Memory B cell (primary cell): ENCODE data around the gene CHST9.

Source experiments
- ATAC-seq: fragments of 150-1000 bp; cut with Tn5 transposase; 2 replicates; pipeline ENCODE4 v1.10.0; 2021; ENCODE audit warnings: low read depth, mild to moderate bottlenecking, moderate library complexity
- DNase-seq, 2 donors: peaks; one replicate each; pipeline ENCODE4 v3.0.0; 2022; ENCODE audit warnings: low spot score in 2 of 2
- H3K27ac Mint-ChIP-seq: one replicate; pipeline ENCODE4 v1.8.0; 2022; ENCODE audit warnings: mild to moderate bottlenecking, moderate library complexity, mixed read lengths
- H3K27me3 Mint-ChIP-seq: one replicate; pipeline ENCODE4 v1.8.0; 2022; ENCODE audit warnings: mixed read lengths
- H3K36me3 Mint-ChIP-seq: one replicate; pipeline ENCODE4 v1.8.0; 2022; ENCODE audit warnings: mild to moderate bottlenecking, mixed read lengths
- H3K4me1 Mint-ChIP-seq: one replicate; pipeline ENCODE4 v1.8.0; 2022; ENCODE audit warnings: mixed read lengths
- H3K4me3 Mint-ChIP-seq: one replicate; pipeline ENCODE4 v1.8.0; 2022; ENCODE audit warnings: mild to moderate bottlenecking, moderate library complexity, mixed read lengths
- H3K9me3 Mint-ChIP-seq: one replicate; pipeline ENCODE4 v1.8.0; 2022; ENCODE audit warnings: mixed read lengths

CHST9 gene

DNA sequence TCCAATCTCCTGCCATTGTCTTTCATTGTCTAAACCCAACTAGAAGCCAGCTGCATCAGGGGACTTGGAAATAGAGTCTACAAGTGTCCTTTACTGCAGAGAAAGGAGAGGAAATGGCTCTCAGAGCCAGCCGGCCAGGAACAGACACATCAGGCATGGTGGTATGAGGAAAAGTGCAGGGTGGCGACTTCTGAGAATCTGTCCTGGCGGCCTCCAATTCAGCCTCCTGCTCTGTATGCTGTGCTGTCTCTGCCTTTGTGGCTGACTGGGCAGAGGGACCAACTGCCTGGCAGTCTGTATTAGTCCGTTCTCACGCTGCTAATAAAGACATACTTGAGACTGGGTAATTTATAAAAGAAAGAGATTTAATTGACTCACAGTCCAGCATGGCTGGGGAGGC lies 282.8 kb downstream of the CHST9 start:
- H3K9me3 Mint-ChIP-seq = peaks cover 9% of the 10 kb centered on the region
- no peaks in the 10 kb centered on the region for H3K36me3 Mint-ChIP-seq
- H3K27me3 Mint-ChIP-seq = peaks cover 2% of the 10 kb centered on the region
- ATAC-seq (no peak), DNase-seq (no peak)
- H3K27ac Mint-ChIP-seq = no peak overlapping the region
- H3K4me1 Mint-ChIP-seq = no peaks in the 10 kb centered on the region
- H3K4me3 Mint-ChIP-seq = no peak overlapping the region

DNA sequence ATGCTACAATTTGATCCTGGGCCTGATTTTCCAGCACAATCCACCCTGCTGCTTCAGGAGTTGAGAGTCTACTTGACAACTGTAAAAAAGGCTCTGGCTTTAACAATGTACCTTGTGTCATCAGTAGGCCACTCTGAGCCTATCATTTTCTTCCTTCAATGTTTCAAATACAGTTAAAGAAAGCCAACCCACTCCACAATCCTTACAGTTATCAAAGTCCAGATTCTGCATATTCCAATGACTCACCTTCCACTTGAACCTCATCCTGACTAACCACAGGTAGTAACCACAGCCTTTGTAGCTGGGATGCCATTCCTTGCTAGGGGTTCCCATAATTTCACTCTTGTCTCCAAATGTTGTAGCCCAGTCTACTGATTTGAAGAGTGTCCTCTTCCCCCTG lies 284.1 kb downstream of the CHST9 start:
- H3K36me3 Mint-ChIP-seq = no peaks in the 10 kb centered on the region
- H3K9me3 Mint-ChIP-seq = peaks cover 5% of the 10 kb centered on the region
- no peak overlapping the region for H3K4me3 Mint-ChIP-seq
- no peak overlapping the region for H3K27ac Mint-ChIP-seq
- no peaks in the 10 kb centered on the region for H3K4me1 Mint-ChIP-seq
- ATAC-seq (no peak), DNase-seq (no peak)
- H3K27me3 Mint-ChIP-seq = no peaks in the 10 kb centered on the region

DNA sequence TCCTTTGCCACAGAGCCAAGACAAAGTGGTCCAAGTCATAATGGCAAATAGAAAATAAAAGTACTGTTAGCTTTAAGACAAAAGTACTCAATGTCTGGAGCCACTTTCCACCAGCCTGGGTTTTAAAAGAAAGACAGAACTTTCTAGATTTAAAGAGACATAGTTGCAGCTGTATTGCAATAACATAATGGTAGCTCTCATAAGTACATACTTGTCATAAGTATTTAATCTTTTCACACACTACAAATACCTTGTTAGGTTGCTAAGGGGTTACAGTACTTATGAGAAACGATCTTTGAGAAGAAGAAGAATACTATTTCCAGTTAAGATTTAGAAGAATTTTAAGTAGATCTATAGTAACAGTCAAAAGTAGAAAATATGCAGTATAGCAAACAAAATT lies 290.7 kb downstream of the CHST9 start:
- no peak for ATAC-seq

DNA sequence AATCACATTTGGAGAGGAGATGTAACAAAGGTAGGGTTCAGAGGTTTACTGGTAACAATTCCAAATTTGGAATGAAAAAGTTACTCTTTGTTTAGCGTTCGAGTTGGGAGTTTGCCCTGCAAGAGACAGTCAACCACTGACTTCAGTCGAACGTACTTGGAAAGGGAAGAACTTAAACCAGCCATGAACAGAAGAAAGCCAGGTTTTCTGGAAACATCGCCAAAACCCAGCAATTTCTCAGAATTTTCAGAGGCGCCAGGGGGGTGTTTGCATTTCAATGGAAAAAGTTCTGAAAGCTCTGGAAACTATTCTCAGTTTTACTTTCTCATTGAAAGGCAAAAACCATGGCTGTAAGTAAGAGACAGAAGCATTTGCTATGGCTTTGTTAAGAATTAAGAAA lies 291.1 kb downstream of the CHST9 start:
- no peak for ATAC-seq
- H3K36me3 Mint-ChIP-seq = no peaks in the 10 kb centered on the region
- no peaks in the 10 kb centered on the region for H3K4me1 Mint-ChIP-seq
- H3K27ac Mint-ChIP-seq = no peak overlapping the region
- H3K27me3 Mint-ChIP-seq = no peaks in the 10 kb centered on the region
- peaks cover 2% of the 10 kb centered on the region for H3K9me3 Mint-ChIP-seq
- H3K4me3 Mint-ChIP-seq = no peak overlapping the region
- DNase-seq = no peak

More for the DNA sequence above, 290.7 kb downstream of the CHST9 start:
- Mint-ChIP-seq H3K9me3 (peaks cover 2% of the 10 kb centered on the region), H3K4me1 (no peaks in the 10 kb centered on the region), H3K27ac (no peak overlapping the region), H3K4me3 (no peak overlapping the region), H3K36me3 (no peaks in the 10 kb centered on the region), H3K27me3 (no peaks in the 10 kb centered on the region)
- DNase-seq = no peak

DNA sequence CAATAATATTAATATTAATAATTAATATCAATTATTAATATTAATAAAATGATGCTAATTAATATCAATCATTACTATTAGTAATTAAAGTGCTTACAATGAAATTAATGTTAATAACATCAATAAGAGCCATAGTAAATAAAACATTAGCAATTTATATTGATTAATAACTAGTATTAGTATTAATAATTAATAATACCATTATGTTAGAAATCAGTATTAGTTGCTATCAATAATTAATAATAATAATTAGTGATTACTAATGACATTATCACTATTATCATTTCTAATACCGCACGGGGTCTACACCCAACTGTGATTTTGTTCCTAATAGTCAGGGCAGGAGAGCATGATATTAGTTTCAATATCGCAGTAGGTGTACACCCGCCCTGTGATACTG lies 296.8 kb downstream of the CHST9 start:
- DNase-seq (no peak), ATAC-seq (no peak)
- Mint-ChIP-seq H3K27ac (no peak overlapping the region), H3K4me3 (no peak overlapping the region), H3K4me1 (no peaks in the 10 kb centered on the region), H3K9me3 (no peaks in the 10 kb centered on the region), H3K27me3 (no peaks in the 10 kb centered on the region), H3K36me3 (no peaks in the 10 kb centered on the region)

DNA sequence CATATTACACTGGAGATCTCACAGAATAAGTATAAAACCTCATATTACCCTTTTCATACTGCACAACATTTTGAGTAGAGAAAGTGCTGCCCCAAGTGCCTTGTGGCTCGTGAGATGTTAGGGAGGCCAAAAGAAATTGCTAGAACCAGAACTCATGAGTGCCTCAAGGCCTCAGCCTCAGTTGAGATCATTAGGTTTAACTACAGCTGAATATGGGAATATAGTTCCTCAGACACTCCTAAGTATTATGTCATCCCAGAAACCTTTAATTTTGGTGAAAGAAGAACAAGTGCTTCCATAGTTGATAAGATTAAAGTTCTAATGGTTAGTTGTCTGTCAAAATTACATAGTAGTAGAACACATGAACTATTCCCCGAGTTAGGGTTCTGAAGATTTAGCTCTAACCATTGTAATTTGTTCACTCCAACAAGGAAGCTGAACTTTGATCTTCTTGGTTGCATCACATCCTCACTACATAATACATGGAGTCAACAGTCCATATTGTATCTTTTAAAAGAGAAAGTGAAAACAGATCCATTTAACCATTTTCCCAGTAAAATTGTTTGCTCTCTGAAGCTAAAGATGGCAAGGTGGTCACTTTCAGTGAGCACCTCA lies 310.0 kb downstream of the CHST9 start:
- no peak for ATAC-seq
- DNase-seq = no peak
- H3K9me3 Mint-ChIP-seq = peaks cover 2% of the 10 kb centered on the region
- H3K27ac Mint-ChIP-seq = no peak overlapping the region
- H3K4me1 Mint-ChIP-seq = no peaks in the 10 kb centered on the region
- no peaks in the 10 kb centered on the region for H3K36me3 Mint-ChIP-seq
- H3K4me3 Mint-ChIP-seq = no peak overlapping the region
- no peaks in the 10 kb centered on the region for H3K27me3 Mint-ChIP-seq

DNA sequence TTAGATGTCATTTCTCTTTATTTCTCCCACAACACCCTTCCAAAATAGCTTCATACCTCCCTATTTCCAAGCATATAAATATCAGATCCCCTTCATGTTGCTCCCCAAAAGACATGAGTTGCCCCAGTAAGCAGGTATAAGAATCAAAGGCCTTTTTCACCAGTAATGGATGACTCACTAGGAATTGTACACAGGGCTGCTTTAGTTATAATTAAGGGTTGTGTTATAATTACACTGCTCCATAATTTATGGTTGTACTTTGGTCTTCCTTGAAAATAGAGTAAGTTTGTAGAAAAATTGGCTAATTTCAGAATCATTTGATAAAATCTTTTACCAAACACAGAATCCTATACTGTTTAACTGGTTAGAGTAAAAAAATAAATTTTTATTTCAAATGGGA lies 310.8 kb downstream of the CHST9 start:
- H3K27me3 Mint-ChIP-seq = no peaks in the 10 kb centered on the region
- H3K27ac Mint-ChIP-seq = no peak overlapping the region
- ATAC-seq (no peak), DNase-seq (no peak)
- no peak overlapping the region for H3K4me3 Mint-ChIP-seq
- peaks cover 2% of the 10 kb centered on the region for H3K9me3 Mint-ChIP-seq
- no peaks in the 10 kb centered on the region for H3K36me3 Mint-ChIP-seq
- no peaks in the 10 kb centered on the region for H3K4me1 Mint-ChIP-seq

DNA sequence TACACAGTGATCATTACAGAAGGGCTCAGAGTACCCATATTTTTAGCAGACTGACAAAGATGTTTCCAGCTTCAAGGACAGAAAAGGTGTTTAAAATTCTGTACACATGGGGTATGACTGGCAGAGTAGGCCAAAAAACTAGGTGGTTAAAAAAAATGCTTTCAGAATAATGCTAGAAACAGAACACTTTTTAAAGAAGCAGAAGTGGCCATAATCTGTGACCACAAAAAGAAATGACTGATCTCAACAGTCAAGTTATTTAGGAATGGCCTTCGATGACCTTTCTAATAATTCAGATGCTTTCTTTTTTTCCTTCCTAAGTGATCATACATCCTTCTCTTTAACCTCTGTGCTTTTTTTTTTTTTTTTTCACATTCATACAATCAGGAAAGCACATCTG lies 315.5 kb downstream of the CHST9 start:
- H3K4me3 Mint-ChIP-seq = no peak overlapping the region
- no peaks in the 10 kb centered on the region for H3K4me1 Mint-ChIP-seq
- no peaks in the 10 kb centered on the region for H3K9me3 Mint-ChIP-seq
- ATAC-seq = no peak
- H3K27ac Mint-ChIP-seq = no peak overlapping the region
- no peak for DNase-seq
- H3K36me3 Mint-ChIP-seq = no peaks in the 10 kb centered on the region
- H3K27me3 Mint-ChIP-seq = no peaks in the 10 kb centered on the region

DNA sequence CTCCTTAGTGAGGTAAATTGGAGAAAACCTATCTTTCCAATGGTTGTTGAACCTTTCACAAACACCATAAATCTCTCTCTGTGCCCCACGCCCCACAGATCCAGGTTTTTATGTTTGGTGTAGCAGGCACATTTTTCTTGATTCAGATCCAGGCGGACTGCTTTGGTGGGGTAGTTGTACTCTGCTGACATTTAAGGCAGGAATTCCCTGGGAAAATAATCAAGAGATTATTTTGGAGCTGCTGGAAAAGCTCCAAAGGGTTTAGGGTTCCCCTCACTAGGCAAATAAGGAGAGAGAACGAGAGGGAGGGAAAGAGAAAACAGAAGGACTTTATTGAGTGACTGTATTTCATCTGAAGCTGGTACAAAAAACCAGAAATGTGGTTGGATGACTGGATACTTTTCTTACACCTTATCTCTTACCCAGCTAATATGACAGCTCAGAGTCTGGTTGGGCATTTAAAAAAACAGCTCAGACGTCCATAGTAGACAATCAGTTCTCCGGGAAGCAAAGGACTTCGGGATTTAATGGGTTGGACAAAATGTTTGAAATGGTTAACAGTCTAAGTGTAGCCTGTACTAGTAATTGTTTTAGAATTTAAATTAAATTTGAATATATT lies 316.0 kb downstream of the CHST9 start:
- DNase-seq (no peak), ATAC-seq (no peak)
- Mint-ChIP-seq H3K27ac (no peak overlapping the region), H3K4me3 (no peak overlapping the region), H3K9me3 (no peaks in the 10 kb centered on the region), H3K4me1 (no peaks in the 10 kb centered on the region), H3K27me3 (no peaks in the 10 kb centered on the region), H3K36me3 (no peaks in the 10 kb centered on the region)

DNA sequence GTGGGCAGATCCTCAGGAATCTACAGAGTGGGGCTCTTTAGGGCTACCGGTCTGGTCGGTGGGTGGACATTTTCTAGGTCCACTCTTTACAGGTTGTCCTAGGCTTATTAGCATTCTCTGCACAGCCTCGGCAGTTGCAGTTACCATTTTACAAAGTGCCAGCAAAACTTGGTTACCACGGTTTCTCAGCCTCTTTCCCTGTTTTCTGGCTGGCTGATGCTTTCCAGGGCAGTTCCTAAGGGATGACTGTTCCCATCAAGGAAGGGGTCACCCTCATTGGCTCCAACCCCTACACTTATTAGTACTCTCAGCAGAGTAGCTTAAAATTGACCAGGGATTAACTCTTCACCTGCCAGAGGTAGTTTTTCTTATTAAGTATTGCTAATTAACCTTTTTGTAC lies 317.6 kb downstream of the CHST9 start:
- no peak for ATAC-seq

DNA sequence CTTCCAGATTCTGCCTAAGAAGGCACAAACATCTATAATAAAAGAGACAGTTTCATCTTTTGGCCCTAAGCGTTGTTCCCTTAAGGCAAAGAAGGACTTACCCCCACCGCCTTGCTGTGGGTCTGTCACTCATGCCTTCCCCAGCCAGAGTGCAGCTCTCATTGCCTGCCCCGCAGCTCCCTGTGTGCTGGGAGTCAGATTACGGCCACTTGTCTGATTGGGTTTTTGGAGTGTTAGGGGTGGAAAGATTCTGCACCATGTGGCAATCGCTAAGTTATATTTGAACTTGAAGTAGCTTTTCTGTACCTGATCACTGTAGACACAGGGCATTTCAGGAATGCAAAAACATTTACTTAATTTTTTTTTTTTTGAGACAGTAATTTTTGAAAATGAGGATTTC lies 319.6 kb downstream of the CHST9 start, which contains the start of gene AQP4:
Gene AQP4, minus strand, starts transcription at position 151 of the 400 bp plus-strand sequence. Its CDS starts 18 bp downstream, at position 133.
- Mint-ChIP-seq H3K9me3 (no peaks in the 10 kb centered on the region), H3K4me3 (no peak within 1 kb of the TSS), H3K4me1 (no peaks in the 10 kb centered on the region), H3K27me3 (peaks cover 4% of the 10 kb centered on the region), H3K36me3 (no peaks in the 10 kb centered on the region), H3K27ac (no peak within 1 kb of the TSS)
- ATAC-seq = no peak
- DNase-seq = no peak

More for the DNA sequence above, 317.6 kb downstream of the CHST9 start:
- Mint-ChIP-seq H3K27ac (no peak overlapping the region), H3K9me3 (no peaks in the 10 kb centered on the region), H3K36me3 (no peaks in the 10 kb centered on the region), H3K4me3 (no peak overlapping the region), H3K4me1 (no peaks in the 10 kb centered on the region), H3K27me3 (peaks cover 4% of the 10 kb centered on the region)
- no peak for DNase-seq

DNA sequence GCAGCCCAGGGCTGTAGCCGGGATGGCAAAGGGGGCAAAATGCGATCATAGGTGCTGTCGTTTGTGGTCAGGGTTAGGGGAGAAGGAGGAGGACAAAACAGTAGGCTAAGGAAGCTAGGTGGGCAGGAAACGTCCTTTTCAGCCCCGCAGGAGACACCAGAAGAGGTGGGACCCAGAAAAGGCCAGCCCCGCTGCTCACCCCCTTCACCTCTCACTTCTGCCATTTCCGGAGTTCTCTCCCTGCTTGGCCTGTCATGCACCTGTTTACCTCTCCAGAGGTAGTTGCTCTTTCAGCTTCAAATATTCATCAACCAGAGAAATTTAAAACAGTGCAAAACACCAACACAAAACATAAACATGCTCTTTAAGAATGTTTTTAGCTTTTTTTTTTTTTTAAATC lies 320.4 kb downstream of the CHST9 start:
- Mint-ChIP-seq H3K4me3 (no peak overlapping the region), H3K4me1 (no peaks in the 10 kb centered on the region), H3K27me3 (peaks cover 4% of the 10 kb centered on the region), H3K27ac (no peak overlapping the region), H3K9me3 (no peaks in the 10 kb centered on the region), H3K36me3 (no peaks in the 10 kb centered on the region)
- DNase-seq (no peak), ATAC-seq (no peak)

DNA sequence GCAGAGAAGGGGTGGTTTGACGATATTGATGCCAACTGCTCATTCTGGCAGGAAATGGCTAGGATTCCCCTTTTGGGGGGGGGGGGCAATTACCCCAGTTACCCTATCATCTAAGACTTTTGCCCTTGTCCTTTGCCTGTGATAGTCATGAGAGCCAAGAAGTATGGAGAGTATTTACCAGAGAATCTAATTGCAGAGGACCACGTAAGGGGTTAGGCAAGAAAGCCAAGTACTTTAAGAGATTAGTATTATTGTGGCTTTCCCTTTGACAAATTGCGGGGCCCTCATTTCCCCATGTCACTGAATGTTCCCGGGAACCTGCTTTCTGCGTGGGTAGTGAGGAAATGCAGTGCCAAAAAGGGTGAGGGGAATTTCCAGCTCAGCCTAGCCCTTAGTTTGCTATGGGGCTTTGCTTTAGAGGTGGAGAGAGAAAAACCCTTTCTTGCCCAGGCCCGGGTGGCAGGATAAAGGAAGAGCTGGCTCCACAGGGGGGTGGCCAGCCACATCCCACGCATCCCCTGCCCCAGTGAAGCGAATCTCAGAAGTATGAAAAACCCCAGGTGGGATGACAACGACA lies 321.1 kb downstream of the CHST9 start:
- no peaks in the 10 kb centered on the region for H3K4me1 Mint-ChIP-seq
- H3K27me3 Mint-ChIP-seq = peaks cover 4% of the 10 kb centered on the region
- DNase-seq (no peak), ATAC-seq (no peak)
- H3K4me3 Mint-ChIP-seq = no peak overlapping the region
- H3K36me3 Mint-ChIP-seq = no peaks in the 10 kb centered on the region
- H3K9me3 Mint-ChIP-seq = no peaks in the 10 kb centered on the region
- H3K27ac Mint-ChIP-seq = no peak overlapping the region

DNA sequence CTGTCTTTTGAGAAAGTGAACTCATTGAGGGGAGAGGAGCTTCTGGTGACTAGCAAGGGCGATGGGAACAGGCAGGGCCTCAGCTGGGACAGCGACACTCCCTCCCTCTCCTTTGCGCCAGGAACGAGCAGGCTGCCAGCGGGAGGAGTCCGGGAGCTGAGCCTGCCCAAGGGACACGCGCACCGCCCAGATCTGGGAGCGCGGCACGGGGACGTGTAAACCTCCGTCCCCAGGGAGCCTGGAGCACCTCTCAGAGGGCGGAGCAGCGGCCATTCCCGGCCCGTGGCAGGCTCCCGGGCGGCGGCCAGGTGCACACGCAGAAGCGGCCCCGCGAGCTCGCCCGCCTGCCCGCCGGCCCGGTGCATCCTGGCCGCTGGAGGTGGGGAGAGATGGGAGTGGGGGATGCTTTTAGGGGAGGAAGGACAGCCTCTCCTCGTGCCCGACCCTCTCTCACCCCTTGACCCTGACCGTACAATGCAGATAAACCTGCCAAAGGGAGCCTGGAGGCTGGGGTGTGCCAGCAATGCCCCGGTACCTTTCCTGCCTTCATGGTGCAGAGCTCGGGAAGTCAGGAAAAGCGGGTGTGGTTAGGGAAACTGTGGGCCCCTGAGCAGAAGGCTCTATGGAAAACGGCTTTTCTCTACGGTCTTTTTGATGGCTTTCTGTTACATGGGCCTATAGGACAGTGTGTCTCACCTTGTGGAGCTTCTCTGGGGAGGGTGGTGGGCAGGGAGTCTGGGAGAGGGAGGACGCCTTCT lies 321.8 kb downstream of the CHST9 start:
- Mint-ChIP-seq H3K36me3 (no peaks in the 10 kb centered on the region), H3K4me1 (no peaks in the 10 kb centered on the region), H3K27ac (no peak overlapping the region), H3K4me3 (no peak overlapping the region), H3K27me3 (peaks cover 4% of the 10 kb centered on the region), H3K9me3 (no peaks in the 10 kb centered on the region)
- DNase-seq = no peak
- ATAC-seq = no peak
